ENCODE data around the gene LAD1.

LAD1 gene

GRCh38 chr1:201399018-201399351 is at the start of gene LAD1:
LAD1 (minus strand) TSS chr1:201399324; CDS start chr1:201399306, 18 bp downstream.
- DNase-seq (ENCODE audit: low read depth) = no peak

- DNase-seq (ENCODE audit: low read depth) = peak; percentile 52
Measured at GRCh38 chr1:201447903-201448871, 49.1 kb upstream of the LAD1 start.

GRCh38 chr1:201445310-201445709 is 46.2 kb upstream of the LAD1 start:
- no peak for DNase-seq (ENCODE audit: low read depth)

GRCh38 chr1:201444792-201445191 is 45.7 kb upstream of the LAD1 start:
- no peak for DNase-seq (ENCODE audit: low read depth)

- DNase-seq (ENCODE audit: low read depth) = no peak
Measured at GRCh38 chr1:201443747-201444146, 44.6 kb upstream of the LAD1 start.

- no peak for DNase-seq (ENCODE audit: low read depth)
Measured at GRCh38 chr1:201436969-201437368, 37.8 kb upstream of the LAD1 start.

- no peak for DNase-seq (ENCODE audit: low read depth)
Measured at GRCh38 chr1:201436393-201436792, 37.3 kb upstream of the LAD1 start.

- no peak for DNase-seq (ENCODE audit: low read depth)
Measured at GRCh38 chr1:201434266-201434665, 35.1 kb upstream of the LAD1 start.

- no peak for DNase-seq (ENCODE audit: low read depth)
Measured at GRCh38 chr1:201433609-201434008, 34.5 kb upstream of the LAD1 start.

GRCh38 chr1:201430776-201431175 is 31.7 kb upstream of the LAD1 start:
- no peak for DNase-seq (ENCODE audit: low read depth)

- no peak for DNase-seq (ENCODE audit: low read depth)
Measured at GRCh38 chr1:201429736-201430501, 30.8 kb upstream of the LAD1 start.

- DNase-seq (ENCODE audit: low read depth) = no peak
Measured at GRCh38 chr1:201427963-201428362, 28.8 kb upstream of the LAD1 start.

GRCh38 chr1:201426479-201427310 is 27.6 kb upstream of the LAD1 start:
- no peak for DNase-seq (ENCODE audit: low read depth)

- no peak for DNase-seq (ENCODE audit: low read depth)
Measured at GRCh38 chr1:201424146-201424545, 25.0 kb upstream of the LAD1 start.

GRCh38 chr1:201423655-201424054 is 24.5 kb upstream of the LAD1 start:
- no peak for DNase-seq (ENCODE audit: low read depth)

- DNase-seq (ENCODE audit: low read depth) = no peak
Measured at GRCh38 chr1:201422436-201423030, 23.4 kb upstream of the LAD1 start.

- DNase-seq (ENCODE audit: low read depth) = no peak
Measured at GRCh38 chr1:201422026-201422425, 22.9 kb upstream of the LAD1 start.

- DNase-seq (ENCODE audit: low read depth) = no peak
Measured at GRCh38 chr1:201421041-201421440, 21.9 kb upstream of the LAD1 start.

GRCh38 chr1:201420608-201421002 is 21.5 kb upstream of the LAD1 start:
- DNase-seq (ENCODE audit: low read depth) = no peak

GRCh38 chr1:201419746-201420607 is 20.9 kb upstream of the LAD1 start:
- DNase-seq (ENCODE audit: low read depth) = no peak

- DNase-seq (ENCODE audit: low read depth) = no peak
Measured at GRCh38 chr1:201419256-201419655, 20.1 kb upstream of the LAD1 start.
